Ovary (tissue), 3 donors: ENCODE results near the gene NCK2.

ENCODE experiments used
- CTCF ChIP-seq, 3 donors: fragments of 450-650 bp in 2 of 3; fragments of 200-600 bp in 1 of 3; IDR thresholded peaks; one replicate each; pipeline versions ENCODE4 v1.5.1 to v1.8.0; 2016 to 2022; ENCODE audit warnings: antibody characterized with exemption in 3 of 3, mild to moderate bottlenecking in 1 of 3
- POLR2A ChIP-seq: fragments of 450-650 bp; IDR thresholded peaks from one replicate; pipeline ENCODE4 v1.6.1; 2017; ENCODE audit warnings: antibody characterized with exemption, mild to moderate bottlenecking, moderate library complexity
- donor health status: DM: no; HTN: no; CAD: no.

DNA sequence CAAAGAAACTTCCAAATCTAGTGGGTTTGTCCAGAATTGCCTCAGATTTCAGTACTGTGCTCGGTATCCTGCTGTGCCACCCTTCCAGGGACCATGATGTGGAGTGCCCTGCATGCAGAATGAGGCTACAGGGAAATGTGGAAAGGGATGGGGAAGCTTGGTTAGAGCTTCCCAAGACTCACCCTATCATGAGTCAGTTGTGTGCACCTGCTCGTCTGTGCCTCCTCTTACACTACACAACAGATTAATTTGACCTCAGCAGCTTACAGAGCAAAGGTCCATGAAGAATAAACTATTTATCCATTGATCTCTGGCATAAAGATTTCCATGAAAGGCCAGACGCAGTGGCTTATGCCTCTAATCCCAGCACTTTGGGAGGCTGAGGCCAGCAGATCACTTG lies 21.3 kb upstream of the NCK2 start:
- TF ChIP-seq CTCF (IDR thresholded peaks at IDR 0.05) (no peak), POLR2A (no peak)
